GM12891 (cell line): ENCODE measurements around the gene CBX5.
A peak's percentile ranks its signal among the peaks of the same experiment; 100 is the strongest.

Experiments used
- DNase-seq: peaks from one replicate; pipeline ENCODE4 v3.0.0; 2011; ENCODE audit warnings: low spot score; ENCODE audit not compliant: insufficient read length
- FAIRE-seq: peaks from 2 replicates; lab custom pipeline; 2011; peaks lifted over from hg19 to GRCh38; lab: Jason Lieb, UNC
- PAX5 ChIP-seq: IDR thresholded peaks from 2 replicates; pipeline ENCODE4 v1.6.1; 2011; ENCODE audit warnings: low read length, moderate library complexity, mild to moderate bottlenecking; ENCODE audit not compliant: insufficient read depth, severe bottlenecking
- POLR2A ChIP-seq: IDR thresholded peaks from 2 replicates; pipeline ENCODE4 v1.6.1; 2011; ENCODE audit warnings: low read depth, low read length, control low read depth
- POLR2AphosphoS5 ChIP-seq: IDR thresholded peaks from 2 replicates; pipeline ENCODE4 v1.6.1; 2011; ENCODE audit warnings: low read depth, low read length, control low read depth
- POU2F2 ChIP-seq: IDR thresholded peaks from 2 replicates; pipeline ENCODE4 v1.6.1; 2011; ENCODE audit warnings: low read depth, mild to moderate bottlenecking, control low read depth, low read length, moderate library complexity
- SPI1 ChIP-seq: IDR thresholded peaks from 2 replicates; pipeline ENCODE4 v1.6.1; 2011; ENCODE audit warnings: low read depth, low read length, control low read depth
- TAF1 ChIP-seq: IDR thresholded peaks from 2 replicates; pipeline ENCODE4 v1.6.1; 2011; ENCODE audit warnings: low read depth, low read length, control low read depth

The CBX5 gene

DNA sequence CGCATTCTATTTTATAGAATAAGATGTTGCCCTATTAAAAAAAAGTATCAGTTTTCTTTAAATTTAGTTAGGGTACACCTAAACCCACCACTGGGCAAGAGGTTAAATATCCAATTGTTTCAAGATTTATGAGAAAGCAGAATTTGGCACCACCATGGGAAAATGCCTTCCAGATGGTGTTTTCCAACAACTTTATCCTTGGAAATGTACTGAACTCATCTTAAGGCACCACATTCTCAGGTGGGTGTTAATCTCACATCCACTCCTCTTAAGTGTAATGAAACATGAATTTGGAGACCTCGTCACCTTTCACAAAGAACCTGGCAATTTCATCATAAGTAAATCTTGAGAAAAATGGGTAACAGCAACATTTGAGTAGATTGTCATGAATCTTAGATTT is 13.1 kb downstream of the CBX5 start:
- TF ChIP-seq PAX5 = no peak
- no peak for TF ChIP-seq POLR2AphosphoS5
- TF ChIP-seq TAF1 = no peak
- TF ChIP-seq POU2F2 = no peak
- no peak for TF ChIP-seq SPI1
- TF ChIP-seq POLR2A = no peak
- DNase-seq (no peak), FAIRE-seq (no peak)

DNA sequence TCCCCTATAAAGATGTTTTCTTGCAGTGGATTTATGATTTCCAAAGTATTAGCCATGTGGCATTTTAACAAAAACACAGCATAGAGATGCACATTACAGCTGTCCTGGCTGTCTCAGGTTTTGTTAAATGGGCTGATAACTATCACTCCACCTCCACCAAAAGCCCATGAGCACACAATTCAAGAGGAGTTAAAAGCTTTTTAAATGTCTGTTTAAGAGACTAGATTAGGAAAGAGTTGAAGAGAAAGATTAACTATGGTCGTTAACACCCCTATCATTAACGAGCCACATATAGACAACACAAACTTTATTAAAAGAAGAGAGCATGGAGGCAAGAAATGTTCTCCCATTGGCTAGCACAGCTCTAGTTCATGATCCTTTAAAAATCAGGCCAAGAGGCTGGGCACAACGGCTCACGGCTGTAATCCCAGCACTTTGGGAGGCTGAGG is 14.5 kb downstream of the CBX5 start:
- DNase-seq (no peak), FAIRE-seq (no peak)

DNA sequence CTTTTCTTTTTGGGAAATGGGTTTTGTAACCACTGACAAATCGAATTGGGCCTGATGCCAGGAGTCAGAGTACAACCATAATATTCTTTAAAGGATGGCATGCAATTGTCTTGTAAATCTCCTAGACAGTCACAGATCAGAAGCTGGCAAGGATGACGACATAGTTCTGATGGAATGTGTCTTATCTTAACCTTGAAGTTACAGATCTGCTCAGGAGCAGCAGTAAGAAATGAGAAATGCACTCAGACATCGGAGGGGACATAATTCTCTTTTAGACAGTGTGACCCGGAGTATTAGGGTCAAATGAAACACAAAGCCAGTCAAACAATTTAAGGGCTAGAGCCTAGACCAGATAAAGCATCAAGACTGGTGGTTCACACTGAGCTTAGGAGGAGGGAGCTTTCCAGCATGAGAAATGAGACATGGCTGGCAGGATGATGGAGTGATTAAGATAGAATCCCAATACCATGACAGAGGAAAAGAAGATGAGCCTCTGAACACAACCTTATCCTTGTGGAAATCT is 17.5 kb downstream of the CBX5 start:
- FAIRE-seq (no peak), DNase-seq (no peak)
- TF ChIP-seq PAX5 (no peak), TAF1 (no peak), SPI1 (no peak), POLR2A (no peak), POLR2AphosphoS5 (no peak), POU2F2 (no peak)

More for the DNA sequence above, 14.5 kb downstream of the CBX5 start:
- no peak for TF ChIP-seq TAF1
- no peak for TF ChIP-seq SPI1
- TF ChIP-seq POLR2A = no peak
- no peak for TF ChIP-seq POU2F2
- TF ChIP-seq PAX5 = no peak
- no peak for TF ChIP-seq POLR2AphosphoS5

DNA sequence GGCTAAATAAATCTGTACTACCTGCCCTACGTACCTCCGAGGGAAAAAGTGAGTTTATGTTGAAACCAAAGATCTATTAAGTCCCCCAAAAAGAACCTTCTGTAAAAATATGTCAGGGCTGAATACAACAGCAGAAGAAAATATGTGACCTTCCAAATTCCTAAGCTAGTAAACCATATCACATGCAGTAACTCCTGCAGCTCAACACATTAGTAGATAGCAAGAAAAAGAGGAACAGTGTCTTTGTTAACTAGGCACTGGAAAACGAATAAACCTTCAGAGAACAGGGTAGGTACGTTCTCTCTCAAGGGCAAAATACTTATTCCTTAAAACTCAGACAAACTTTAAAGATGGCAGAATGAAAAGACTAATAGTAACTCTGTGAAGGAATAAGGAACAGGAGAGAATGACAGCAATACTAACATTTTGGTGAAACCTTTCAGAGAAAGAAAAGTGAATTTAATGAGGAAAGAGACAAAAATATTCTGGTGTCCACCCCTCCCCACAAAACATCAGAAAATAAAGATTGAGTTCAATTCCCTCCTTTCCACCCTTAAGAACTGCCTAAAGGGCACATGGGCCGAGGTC is 18.0 kb downstream of the CBX5 start:
- no peak for DNase-seq
- FAIRE-seq = no peak
- TF ChIP-seq TAF1 = no peak
- no peak for TF ChIP-seq POLR2A
- no peak for TF ChIP-seq POLR2AphosphoS5
- no peak for TF ChIP-seq POU2F2
- no peak for TF ChIP-seq PAX5
- peak; percentile 86 for TF ChIP-seq SPI1

DNA sequence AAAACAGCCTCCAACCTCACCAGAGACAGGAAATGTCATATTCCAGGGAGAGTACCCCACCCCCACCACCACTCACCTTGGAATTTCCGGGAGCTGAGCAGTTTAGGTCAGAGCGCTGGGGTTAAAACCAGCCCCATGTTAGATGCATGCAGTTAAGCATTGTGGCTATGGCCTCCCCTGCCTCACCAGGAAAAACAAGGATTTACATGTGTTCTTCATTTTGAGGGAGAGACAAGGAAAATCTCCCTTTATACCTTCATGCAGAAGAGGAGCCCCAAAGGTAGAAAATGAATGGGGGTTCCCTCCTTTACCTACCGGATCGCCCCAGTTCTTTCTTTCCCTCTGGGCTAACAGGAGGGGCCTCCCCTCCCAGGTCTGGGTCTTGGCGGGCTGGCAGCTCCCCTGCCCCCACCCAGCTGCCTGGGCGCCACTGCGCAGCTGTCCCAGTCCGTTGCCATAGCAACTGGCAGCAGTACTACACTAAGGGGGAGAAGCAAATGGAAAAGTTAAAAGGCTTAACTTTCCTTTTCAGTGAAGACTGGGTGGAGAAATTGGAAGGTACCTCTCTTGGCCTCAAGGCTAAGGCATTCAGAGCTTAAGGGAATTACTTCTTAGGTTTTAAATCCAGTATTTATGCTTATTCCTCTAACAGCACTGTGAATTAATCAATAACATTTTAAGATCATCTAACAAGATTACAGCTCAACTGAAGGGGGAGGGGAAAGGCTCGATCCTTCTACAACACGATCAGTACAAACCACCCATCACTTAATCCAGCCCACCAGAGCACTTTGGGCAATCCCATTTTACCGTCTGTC is 20.5 kb downstream of the CBX5 start:
- DNase-seq (peak; percentile 49), FAIRE-seq (peak; percentile 62)
- TF ChIP-seq SPI1 (no peak), TAF1 (no peak), POLR2A (no peak), POU2F2 (no peak), PAX5 (no peak), POLR2AphosphoS5 (no peak)

DNA sequence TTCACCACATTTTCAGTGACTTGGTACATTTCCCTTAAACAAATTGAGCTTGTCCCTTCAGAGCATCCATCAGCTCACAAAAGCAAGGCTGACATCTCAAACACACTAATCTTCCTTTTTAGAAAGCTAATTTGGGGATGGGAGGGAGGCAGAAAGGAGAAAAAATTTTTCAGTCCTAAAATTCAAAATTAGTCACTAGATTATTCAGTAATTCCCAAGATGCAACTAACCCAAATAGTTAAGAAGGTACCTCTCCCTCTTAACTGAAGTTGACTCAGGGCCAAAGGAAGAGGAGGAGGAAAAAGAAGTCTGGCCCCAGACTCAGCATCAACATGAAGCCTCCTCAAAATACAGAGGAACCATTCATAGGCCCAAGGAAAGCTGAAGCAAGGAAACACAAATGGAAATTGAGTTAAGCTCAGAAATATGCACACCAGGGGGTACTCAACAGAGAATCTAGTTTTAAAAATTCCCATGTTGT is 21.7 kb downstream of the CBX5 start:
- FAIRE-seq = no peak
- TF ChIP-seq PAX5 = no peak
- no peak for TF ChIP-seq TAF1
- TF ChIP-seq POLR2A = no peak
- TF ChIP-seq SPI1 = no peak
- no peak for TF ChIP-seq POU2F2
- no peak for DNase-seq

DNA sequence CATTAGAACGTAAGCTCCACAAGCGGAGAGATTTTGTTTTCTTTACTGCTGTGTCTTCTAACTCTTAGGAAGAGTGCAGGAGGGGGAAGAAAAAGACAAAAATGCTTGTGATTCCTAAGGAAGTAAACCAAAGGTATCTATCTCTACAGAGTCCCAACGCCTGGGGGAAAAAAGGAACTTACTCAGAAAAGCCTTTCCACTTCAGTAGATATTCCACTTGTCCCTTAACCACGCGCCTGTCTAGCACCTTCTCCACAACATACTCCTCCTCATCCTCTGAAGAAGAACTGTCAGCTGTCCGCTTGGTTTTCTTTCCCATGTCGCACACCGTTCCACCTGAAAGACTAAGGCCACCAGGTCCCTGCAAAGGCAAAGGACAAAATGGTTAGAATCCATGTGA is 22.6 kb downstream of the CBX5 start:
- no peak for DNase-seq
- no peak for FAIRE-seq

DNA sequence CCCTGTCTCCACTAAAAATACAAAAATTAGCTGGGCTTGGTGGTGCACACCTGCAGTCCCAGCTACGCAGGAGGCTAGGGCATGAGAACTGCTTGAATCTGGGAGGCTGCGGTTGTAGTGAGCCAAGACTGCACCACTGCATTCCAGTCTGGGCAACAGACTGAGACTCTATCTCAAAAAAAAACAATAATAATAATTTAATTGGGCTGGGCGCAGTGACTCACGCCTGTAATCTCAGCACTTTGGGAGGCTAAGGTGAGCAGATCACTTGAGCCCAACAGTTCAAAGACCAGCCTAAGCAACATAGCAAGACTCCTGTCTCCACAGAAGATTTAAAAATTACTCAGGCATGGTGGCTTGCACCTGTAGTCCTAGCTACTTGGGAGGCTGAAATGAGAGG is 26.7 kb downstream of the CBX5 start:
- no peak for FAIRE-seq
- DNase-seq = no peak
- no peak for TF ChIP-seq PAX5
- no peak for TF ChIP-seq POU2F2
- TF ChIP-seq TAF1 = no peak
- no peak for TF ChIP-seq POLR2A
- no peak for TF ChIP-seq POLR2AphosphoS5
- TF ChIP-seq SPI1 = no peak

More for the DNA sequence above, 22.6 kb downstream of the CBX5 start:
- TF ChIP-seq POU2F2 = no peak
- no peak for TF ChIP-seq PAX5
- no peak for TF ChIP-seq POLR2A
- no peak for TF ChIP-seq TAF1
- no peak for TF ChIP-seq POLR2AphosphoS5
- no peak for TF ChIP-seq SPI1

DNA sequence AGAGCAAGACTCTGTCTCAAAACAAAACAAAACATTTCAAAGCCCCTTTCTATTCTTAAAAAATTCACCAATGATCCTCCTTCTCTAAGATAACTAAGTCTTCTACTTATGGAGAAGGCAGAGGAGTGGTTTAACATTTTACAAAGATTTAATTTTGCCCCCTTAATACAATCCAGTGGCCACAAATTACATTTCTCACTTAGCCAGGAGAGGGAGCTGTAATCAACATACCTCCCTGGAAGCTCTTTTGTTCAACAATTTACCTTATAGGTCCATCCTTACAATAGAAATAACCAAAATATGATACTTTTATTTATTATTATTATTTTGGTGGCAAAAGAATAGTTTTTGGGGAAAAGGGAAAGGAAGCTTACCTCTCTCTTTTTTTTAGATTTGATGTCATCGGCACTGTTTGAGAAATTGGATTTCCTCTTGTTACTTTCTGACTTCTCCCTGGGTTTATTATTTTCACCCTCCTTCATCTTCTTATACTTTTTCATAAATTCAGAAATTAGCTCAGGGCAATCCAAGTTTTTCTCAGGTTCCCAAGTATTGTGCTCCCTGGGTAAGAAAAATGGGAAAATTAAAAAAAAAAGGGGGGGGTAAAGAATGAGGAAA is 28.1 kb downstream of the CBX5 start:
- no peak for TF ChIP-seq PAX5
- no peak for TF ChIP-seq SPI1
- no peak for TF ChIP-seq POLR2A
- no peak for TF ChIP-seq POU2F2
- no peak for TF ChIP-seq TAF1
- no peak for TF ChIP-seq POLR2AphosphoS5
- FAIRE-seq (no peak), DNase-seq (peak; percentile 37)
